Ectodermal cell (in vitro differentiated cells): ENCODE measurements around the gene CES4A. TPM values are rescaled to one million over a fixed set of nuclear protein-coding genes. Genes with fewer than 3 reads are reported as not detected.
"Not testable (repeated sequence)": the region's sequence is repeated elsewhere in the genome, so short reads cannot be mapped to it uniquely, and the experiment has no call there.

Experiments
- H3K27ac ChIP-seq: 2 replicates; pipeline ENCODE4 v1.7.0; 2013; ENCODE audit warnings: mild to moderate bottlenecking, low read depth, low read length; ENCODE audit not compliant: insufficient read depth, poor library complexity, severe bottlenecking
- H3K27me3 ChIP-seq: 2 replicates; pipeline ENCODE4 v1.7.0; 2013; ENCODE audit warnings: mild to moderate bottlenecking, low read length; ENCODE audit not compliant: insufficient read depth, control insufficient read depth, poor library complexity, severe bottlenecking
- H3K36me3 ChIP-seq: one replicate; pipeline ENCODE4 v1.7.0; 2013; ENCODE audit warnings: low read length; ENCODE audit not compliant: control insufficient read depth, insufficient read depth
- H3K4me1 ChIP-seq: one replicate; pipeline ENCODE4 v1.7.0; 2013; ENCODE audit warnings: low read length; ENCODE audit not compliant: control insufficient read depth, insufficient read depth
- H3K4me3 ChIP-seq: 2 replicates; pipeline ENCODE4 v1.7.0; 2013; ENCODE audit warnings: low read depth, low read length, control low read depth; ENCODE audit not compliant: insufficient read depth
- H3K9me3 ChIP-seq: 2 replicates; pipeline ENCODE4 v1.7.0; 2013; ENCODE audit warnings: mild to moderate bottlenecking, low read length, moderate library complexity; ENCODE audit not compliant: control insufficient read depth
- WGBS, 2 experiments: methylation state at CpG; one replicate each; pipeline ENCODE4 v1.1.7; 2013; ENCODE audit warnings: missing lambda C conversion rate in 2 of 2; 5-methylcytosine and 5-hydroxymethylcytosine counted together
- polyA plus RNA-seq, 4 experiments: library from polyadenylated mRNA; stranded (reverse); fragments of 50-300 nt; gene quantifications; one replicate each; pipeline ENCODE4 v1.2.3, GENCODE V29; 2013

Gene CES4A
- 2.4 TPM for polyA plus RNA-seq (2013, experiment 1 of 4)
- polyA plus RNA-seq (2013, experiment 2 of 4) = 1.7 TPM
- 0.85 TPM for polyA plus RNA-seq (2013, experiment 3 of 4)
- 1.5 TPM for polyA plus RNA-seq (2013, experiment 4 of 4)

DNA sequence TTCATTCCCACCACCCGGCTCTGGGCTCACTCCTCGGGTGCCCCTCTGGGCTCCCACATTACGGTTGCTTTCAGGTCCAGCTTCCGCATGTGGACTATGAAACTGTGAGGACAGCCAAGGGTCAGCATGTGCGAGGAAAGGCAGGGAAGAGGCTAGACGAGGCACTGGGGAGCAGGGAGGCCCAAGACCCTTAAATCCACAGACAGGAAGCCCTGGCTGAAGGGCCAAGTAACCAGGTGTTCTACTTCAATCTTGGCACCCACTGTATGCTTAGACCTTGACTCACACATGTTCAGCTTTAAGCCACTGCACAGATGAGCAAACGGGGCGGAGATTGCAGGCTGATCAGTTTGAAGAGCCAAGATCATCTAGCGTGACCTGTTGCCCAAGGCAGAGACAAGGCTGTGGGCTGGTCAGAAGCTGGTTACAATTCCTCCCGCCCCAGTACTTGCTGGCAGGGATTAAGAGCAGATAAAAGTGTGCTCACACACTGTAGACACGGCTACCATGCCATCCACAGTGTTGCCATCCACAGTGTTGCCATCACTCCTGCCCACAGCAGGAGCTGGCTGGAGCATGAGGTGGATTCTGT, at the start of gene CES4A:
CES4A (plus strand) TSS at position 393 of the 592 bp plus-strand sequence; CDS start at position 577, 184 bp downstream.
- WGBS, 2 experiments = 91 to 92% methylated on average over 11 of the region's 11 CpGs
- Histone ChIP-seq H3K36me3 (no peaks in the 10 kb centered on the region), H3K27me3 (no peaks in the 10 kb centered on the region), H3K9me3 (no peaks in the 10 kb centered on the region), H3K4me1 (no peaks in the 10 kb centered on the region), H3K27ac (no peak within 1 kb of the TSS), H3K4me3 (no peak within 1 kb of the TSS)

DNA sequence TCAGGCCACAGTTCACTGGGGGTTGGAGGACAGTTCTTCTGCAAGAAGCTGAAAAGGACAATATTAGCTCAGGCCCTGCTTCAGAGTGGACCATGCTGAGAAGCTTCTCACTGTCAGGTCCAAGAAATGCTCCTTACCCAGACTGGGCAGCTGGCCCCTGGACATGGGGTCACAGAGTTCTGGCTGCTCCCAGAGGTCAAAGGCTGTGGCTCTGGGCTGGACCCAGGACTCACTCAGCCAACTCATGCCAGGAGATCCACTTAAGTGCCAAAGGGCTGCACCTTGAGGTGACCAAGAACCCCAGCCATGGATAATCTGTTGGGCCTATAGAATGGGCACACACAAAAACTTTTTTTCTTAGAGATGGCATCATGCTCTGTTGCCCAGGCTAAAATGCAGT, 49.0 kb upstream of the CES4A start:
- Histone ChIP-seq H3K27ac (no peak overlapping the region), H3K27me3 (no peaks in the 10 kb centered on the region), H3K9me3 (no peaks in the 10 kb centered on the region), H3K4me1 (no peaks in the 10 kb centered on the region), H3K36me3 (no peaks in the 10 kb centered on the region), H3K4me3 (no peak overlapping the region)

DNA sequence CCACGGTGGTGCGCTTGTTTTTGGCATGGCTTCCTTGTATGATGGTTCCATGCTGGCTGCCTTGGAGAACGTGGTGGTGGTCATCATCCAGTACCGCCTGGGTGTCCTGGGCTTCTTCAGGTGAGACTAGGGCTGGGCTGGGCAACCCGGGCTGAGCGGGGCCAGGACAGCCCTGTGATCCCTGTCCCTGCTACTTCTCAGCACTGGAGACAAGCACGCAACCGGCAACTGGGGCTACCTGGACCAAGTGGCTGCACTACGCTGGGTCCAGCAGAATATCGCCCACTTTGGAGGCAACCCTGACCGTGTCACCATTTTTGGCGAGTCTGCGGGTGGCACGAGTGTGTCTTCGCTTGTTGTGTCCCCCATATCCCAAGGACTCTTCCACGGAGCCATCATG, 48.2 kb upstream of the CES4A start:
- no peaks in the 10 kb centered on the region for H3K4me1 ChIP-seq
- H3K9me3 ChIP-seq = no peaks in the 10 kb centered on the region
- H3K27ac ChIP-seq = no peak overlapping the region
- H3K27me3 ChIP-seq = no peaks in the 10 kb centered on the region
- WGBS, 2 experiments = 95 to 96% methylated on average over 16 of the region's 16 CpGs
- no peak overlapping the region for H3K4me3 ChIP-seq
- no peaks in the 10 kb centered on the region for H3K36me3 ChIP-seq

DNA sequence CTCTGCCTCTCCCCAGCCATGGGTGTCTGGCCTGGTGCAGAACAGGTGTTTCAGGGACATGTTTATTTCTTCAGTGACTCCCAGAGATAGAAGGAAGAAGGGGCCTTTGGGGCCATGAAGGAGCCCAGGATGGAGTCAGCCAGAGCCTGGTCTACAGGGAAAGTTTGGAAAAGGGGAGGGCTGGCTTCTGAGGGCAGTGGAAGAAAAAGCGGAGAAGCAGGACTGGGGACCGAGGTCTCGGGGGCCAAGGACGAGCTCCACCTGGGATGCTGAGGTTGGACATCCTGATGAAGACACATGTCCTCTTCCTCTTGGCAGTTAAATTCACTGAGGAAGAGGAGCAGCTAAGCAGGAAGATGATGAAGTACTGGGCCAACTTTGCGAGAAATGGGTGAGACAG, 45.4 kb upstream of the CES4A start:
- peaks cover 7% of the 10 kb centered on the region for H3K27me3 ChIP-seq
- H3K36me3 ChIP-seq = no peaks in the 10 kb centered on the region

DNA sequence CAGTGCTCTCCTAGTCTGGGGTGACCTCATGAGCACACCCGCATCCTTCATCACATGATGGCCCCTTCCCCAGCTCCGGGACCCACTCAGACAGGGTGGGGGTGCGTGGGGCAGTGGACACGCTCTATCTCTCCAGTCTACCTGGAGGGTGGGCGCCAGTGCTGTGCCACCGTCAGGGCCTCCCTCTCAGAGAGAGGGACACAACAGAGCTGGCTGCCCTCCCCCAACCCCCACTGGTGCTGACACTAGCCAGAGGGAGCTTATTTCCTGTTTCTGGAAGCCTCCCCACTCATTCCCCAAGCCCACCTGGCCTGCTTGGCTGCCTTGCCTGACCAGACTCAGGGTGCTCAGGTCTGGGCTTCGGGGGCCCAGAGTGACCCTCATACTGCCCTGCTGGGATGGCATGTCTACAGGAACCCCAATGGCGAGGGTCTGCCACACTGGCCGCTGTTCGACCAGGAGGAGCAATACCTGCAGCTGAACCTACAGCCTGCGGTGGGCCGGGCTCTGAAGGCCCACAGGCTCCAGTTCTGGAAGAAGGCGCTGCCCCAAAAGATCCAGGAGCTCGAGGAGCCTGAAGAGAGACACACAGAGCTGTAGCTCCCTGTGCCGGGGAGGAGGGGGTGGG, 44.8 kb upstream of the CES4A start:
- no peaks in the 10 kb centered on the region for H3K36me3 ChIP-seq
- 94% methylated on average over 15 of the region's 15 CpGs for WGBS, 2 experiments
- H3K4me3 ChIP-seq = no peak overlapping the region
- H3K9me3 ChIP-seq = no peaks in the 10 kb centered on the region
- no peak overlapping the region for H3K27ac ChIP-seq
- H3K4me1 ChIP-seq = no peaks in the 10 kb centered on the region
- H3K27me3 ChIP-seq = peaks cover 13% of the 10 kb centered on the region

More for the DNA sequence above, 45.4 kb upstream of the CES4A start:
- H3K4me1 ChIP-seq = no peaks in the 10 kb centered on the region
- 94 to 98% methylated on average over 5 of the region's 5 CpGs for WGBS, 2 experiments
- no peaks in the 10 kb centered on the region for H3K9me3 ChIP-seq
- H3K4me3 ChIP-seq = no peak overlapping the region
- no peak overlapping the region for H3K27ac ChIP-seq

DNA sequence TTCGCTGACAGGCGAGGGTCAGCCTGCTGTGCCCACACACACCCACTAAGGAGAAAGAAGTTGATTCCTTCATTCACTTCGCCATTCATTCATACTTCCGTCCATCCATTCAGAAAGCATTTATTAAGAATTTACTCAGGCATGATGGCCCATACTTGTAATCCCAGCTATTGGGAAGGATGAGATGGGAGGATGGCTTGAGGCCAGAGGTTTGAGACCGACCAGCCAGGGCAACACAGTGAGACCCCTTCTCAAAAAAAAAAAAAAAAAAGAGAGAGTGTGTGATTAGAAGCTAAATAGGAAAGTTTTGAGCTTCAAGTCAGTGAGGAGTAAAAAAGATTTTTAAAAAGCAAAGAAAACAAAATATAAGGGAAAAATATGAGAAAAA, 44.3 kb upstream of the CES4A start:
- H3K36me3 ChIP-seq = no peaks in the 10 kb centered on the region
- no peak overlapping the region for H3K4me3 ChIP-seq
- no peak overlapping the region for H3K27ac ChIP-seq
- 88 to 92% methylated on average over 3 to 5 of the region's 5 CpGs for WGBS, 2 experiments
- no peaks in the 10 kb centered on the region for H3K4me1 ChIP-seq
- H3K9me3 ChIP-seq = no peaks in the 10 kb centered on the region
- peaks cover 18% of the 10 kb centered on the region for H3K27me3 ChIP-seq

DNA sequence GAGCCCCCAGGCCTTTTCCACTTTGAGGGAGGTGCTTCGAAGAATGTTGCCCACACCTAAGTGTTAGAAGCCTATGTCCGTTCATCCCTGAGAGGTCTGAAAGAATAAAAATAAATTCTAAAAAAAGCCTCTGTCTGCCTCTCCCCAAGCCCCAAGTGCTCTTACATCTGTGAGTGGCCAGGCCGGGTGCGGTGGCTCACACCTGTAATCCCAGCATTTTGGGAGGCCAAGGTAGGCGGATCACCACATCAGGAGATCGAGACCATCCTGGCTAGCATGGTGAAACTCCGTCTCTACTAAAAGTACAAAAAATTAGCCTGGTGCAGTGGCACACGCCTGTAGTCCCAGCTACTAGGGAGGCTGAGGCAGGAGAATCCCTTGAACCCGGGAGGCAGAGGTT, 43.4 kb upstream of the CES4A start:
- not testable (repeated sequence) for H3K36me3 ChIP-seq, H3K9me3 ChIP-seq, H3K4me1 ChIP-seq, H3K4me3 ChIP-seq, H3K27ac ChIP-seq
- H3K27me3 ChIP-seq = peaks cover 21% of the 10 kb centered on the region
- WGBS, 2 experiments = 93 to 96% methylated on average over 9 of the region's 9 CpGs

DNA sequence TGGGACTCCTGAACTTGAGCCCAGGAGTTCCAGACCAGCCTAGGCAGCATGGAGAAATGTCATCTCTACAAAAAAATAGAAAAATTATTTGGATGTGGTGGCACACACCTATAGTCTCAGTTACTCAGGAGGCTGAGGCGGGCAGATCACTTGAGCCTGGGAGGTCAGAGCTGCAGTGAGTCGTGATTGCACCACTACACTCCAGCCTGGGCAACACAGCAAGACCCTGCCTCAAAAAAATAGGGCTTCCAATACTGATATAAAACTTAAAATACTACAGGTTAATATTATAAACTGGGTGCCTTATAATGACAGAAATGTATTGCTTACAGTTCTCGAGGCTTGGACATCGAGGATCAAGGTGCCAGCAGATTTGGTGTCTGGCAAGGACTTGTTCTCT, 42.5 kb upstream of the CES4A start:
- Histone ChIP-seq H3K4me1 (no peaks in the 10 kb centered on the region), H3K27ac (no peak overlapping the region), H3K27me3 (peaks cover 21% of the 10 kb centered on the region), H3K36me3 (no peaks in the 10 kb centered on the region), H3K4me3 (no peak overlapping the region), H3K9me3 (no peaks in the 10 kb centered on the region)
- WGBS, 2 experiments = 91 to 92% methylated on average over 4 of the region's 4 CpGs

DNA sequence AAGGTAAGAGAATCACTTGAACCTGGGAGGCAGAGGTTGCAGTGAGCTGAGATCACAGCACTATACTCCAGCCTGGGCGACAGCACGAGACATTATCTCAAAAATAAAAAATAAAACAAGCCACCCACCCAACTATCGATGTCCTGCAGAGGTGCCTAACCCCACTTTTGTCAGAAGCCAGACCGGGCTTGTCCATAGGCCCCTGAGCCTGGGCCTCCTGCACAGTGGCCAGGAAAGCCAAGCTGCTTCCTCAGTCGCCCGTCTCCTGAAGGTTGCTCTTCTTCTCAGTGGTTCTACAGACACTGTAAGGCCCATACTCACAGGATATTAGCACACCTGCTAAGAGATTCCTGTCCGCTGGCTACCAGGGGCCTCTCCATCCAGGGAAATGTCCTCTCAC, 41.8 kb upstream of the CES4A start:
- WGBS, 2 experiments = 88 to 91% methylated on average over 7 of the region's 7 CpGs
- H3K36me3 ChIP-seq = no peaks in the 10 kb centered on the region
- no peak overlapping the region for H3K4me3 ChIP-seq
- H3K27ac ChIP-seq = no peak overlapping the region
- H3K4me1 ChIP-seq = no peaks in the 10 kb centered on the region
- H3K27me3 ChIP-seq = peaks cover 21% of the 10 kb centered on the region
- H3K9me3 ChIP-seq = peaks cover 4% of the 10 kb centered on the region

DNA sequence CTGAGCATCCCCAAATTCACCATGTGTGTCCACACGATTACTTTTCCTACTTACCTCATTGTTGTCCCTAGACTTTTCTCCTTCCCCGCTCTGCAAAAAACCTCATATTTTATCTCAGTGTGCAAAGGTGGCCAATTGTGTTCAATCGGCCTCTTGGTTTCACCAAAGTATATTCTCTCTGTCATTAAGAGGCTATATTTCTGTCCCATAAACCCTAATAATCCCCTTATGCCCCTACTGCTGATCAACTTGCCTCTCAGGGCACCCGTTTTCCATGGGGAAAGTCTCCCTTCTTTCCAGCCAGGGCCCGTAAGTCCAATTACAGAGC, 41.5 kb upstream of the CES4A start:
- no peak overlapping the region for H3K27ac ChIP-seq
- H3K36me3 ChIP-seq = no peaks in the 10 kb centered on the region
- no peak overlapping the region for H3K4me3 ChIP-seq
- WGBS, 2 experiments = 64 to 66% methylated on average over 5 of the region's 5 CpGs
- peaks cover 21% of the 10 kb centered on the region for H3K27me3 ChIP-seq
- H3K9me3 ChIP-seq = peaks cover 4% of the 10 kb centered on the region
- no peaks in the 10 kb centered on the region for H3K4me1 ChIP-seq
